ENCODE data around the gene ATG14.
A peak's percentile ranks its signal among the peaks of the same experiment; 100 is the strongest.
"Not testable (repeated sequence)": the region's sequence is repeated elsewhere in the genome, so short reads cannot be mapped to it uniquely, and the experiment has no call there.

Gene ATG14

DNA sequence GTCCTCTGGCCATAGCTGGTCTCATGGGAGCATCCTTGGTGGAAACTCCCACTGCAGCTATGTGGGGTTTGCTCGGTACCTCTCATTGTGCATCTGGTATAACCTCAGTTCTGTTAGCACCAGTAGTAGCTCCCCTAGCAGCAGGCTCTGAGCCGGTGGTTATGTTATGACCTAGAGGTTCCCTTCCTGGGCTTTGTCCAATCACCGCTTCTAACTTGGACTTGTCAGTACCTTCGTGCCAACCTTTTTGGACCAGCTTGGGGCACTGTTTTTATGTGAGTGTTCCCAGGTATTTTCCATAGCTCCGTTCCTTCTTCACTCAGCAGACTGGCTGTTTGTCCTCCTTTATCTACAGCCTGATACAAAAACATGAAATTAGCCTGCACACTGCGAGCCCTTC is 55.7 kb downstream of the ATG14 start:
- no peak overlapping the region for H3K4me3 ChIP-seq (ENCODE audit: low read depth, low read length)
- DNase-seq (ENCODE audit: low read depth) = no peak

- H3K4me3 ChIP-seq (ENCODE audit: low read depth, low read length) = no peak overlapping the region
- DNase-seq (ENCODE audit: low read depth) = no peak
These were observed 57.1 kb downstream of the ATG14 start for GRCh38 chr14:55354500-55354899.

DNA sequence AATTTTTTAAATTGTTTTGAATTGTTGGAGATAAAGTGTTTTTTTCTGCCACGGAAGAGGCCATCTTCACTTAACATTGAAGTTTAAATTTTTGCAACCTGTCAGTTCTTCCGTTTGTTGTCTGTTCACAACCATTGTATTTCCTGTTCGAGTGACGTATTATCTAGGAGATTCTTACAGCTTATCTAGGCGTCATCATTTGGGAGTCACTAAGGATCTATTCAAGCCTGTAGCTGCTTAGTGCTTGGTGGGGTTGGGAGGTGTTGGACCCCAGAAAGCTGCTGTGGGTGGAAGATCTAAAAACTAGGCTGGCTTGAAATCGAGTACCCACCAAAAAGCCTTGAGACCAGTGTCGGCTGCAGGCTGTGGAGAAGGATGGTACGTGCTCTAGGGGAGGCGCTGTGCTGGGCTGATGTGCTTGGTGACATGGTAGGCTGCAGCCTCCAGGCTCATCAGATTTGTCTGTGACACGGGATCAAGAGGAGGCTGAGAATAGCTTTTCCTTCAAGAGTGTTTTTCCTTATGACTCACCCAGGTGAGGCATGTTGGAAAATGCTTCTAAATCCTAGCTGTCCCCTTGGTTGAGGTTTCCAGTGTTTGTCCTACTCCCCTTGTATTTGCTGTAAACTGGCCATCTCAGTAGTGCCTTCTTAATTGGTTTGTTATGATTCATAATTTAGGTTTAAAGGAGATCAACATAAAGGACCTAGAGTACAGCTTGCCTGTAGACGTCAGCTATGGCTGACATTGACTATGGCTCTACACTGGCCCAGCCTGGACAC is 57.8 kb downstream of the ATG14 start:
- DNase-seq (ENCODE audit: low read depth) = no peak
- no peak overlapping the region for H3K4me3 ChIP-seq (ENCODE audit: low read depth, low read length)

DNA sequence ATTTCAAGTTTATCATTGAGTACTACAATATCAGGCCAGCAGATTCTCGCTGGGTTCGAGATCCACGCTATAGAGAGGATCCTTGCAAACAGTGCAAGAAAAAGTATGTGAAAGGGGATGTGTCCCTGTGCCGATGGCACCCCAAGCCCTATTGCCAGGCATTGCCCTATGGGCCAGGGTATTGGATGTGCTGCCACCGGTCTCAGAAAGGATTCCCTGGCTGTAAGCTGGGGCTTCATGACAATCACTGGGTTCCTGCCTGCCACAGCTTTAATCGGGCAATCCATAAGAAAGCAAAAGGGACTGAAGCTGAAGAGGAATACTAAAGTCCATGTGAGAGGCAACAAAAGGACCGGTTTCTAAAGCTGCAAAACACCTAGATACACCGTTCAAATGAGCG is 59.4 kb downstream of the ATG14 start:
- DNase-seq (ENCODE audit: low read depth) = no peak
- H3K4me3 ChIP-seq (ENCODE audit: low read depth, low read length) = no peak overlapping the region

GRCh38 chr14:55351111-55351510 is 60.5 kb downstream of the ATG14 start:
- H3K4me3 ChIP-seq (ENCODE audit: low read depth, low read length) = no peak overlapping the region
- no peak for DNase-seq (ENCODE audit: low read depth)

GRCh38 chr14:55350461-55350860 is 61.2 kb downstream of the ATG14 start:
- no peak overlapping the region for H3K4me3 ChIP-seq (ENCODE audit: low read depth, low read length)

GRCh38 chr14:55349565-55349964 is 62.1 kb downstream of the ATG14 start:
- DNase-seq (ENCODE audit: low read depth) = no peak

More at GRCh38 chr14:55350461-55350860, 61.2 kb downstream of the ATG14 start:
- no peak for DNase-seq (ENCODE audit: low read depth)

DNA sequence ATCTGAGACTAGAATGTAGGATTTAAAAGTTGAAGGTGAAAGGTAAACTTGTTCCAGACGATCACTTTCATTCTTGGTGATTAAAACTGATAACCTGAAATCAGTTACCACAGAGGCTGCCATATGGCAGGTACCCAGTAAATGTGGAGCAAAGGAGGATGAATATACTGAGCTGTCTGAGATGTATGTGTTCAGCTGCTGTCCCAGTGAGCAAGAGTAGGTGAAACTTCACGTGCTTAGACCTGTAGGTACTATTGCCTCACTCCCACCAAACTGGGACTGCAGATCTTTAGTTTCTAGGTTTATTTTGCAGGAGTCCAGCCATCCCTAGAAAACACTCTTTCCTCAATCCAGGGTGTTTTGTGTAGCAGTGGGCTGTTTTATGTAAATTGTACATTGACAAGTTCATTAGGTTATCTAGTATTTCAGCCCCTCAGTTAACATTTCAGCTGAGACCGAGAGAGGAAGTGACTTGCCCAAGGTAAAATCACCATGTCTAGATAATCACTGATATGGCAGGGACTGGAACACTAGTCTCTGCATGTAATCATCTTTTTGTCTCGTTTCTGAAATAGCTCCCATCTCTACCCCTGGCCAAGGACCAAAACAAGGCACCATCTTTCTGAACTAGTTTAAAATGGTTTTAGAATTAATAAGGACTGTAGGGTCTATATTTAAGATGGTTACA is 62.7 kb downstream of the ATG14 start:
- H3K4me3 ChIP-seq (ENCODE audit: low read depth, low read length) = no peak overlapping the region
- no peak for DNase-seq (ENCODE audit: low read depth)

More at GRCh38 chr14:55349565-55349964, 62.1 kb downstream of the ATG14 start:
- no peak overlapping the region for H3K4me3 ChIP-seq (ENCODE audit: low read depth, low read length)

GRCh38 chr14:55347748-55348147 is 63.9 kb downstream of the ATG14 start:
- H3K4me3 ChIP-seq (ENCODE audit: low read depth, low read length) = no peak overlapping the region
- no peak for DNase-seq (ENCODE audit: low read depth)

DNA sequence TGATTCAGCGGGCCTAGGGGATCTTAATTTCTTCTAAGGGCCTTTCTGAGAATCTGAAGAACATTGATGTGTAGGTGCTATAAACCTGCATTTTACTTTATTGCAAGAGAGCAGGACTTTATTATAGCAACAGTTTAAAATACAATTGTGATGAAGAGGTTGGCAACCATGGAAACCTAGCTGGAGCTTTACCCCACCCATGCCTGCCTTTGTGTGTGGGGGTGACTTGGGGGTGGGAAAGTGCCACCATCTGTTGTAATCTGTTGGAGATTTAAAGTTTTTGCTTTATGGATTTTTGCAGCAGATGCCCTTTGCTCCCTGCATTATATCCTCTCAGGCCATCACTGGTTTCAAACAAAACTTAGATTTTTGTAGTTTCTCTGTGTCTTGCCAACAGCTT is 64.6 kb downstream of the ATG14 start:
- no peak overlapping the region for H3K4me3 ChIP-seq (ENCODE audit: low read depth, low read length)
- DNase-seq (ENCODE audit: low read depth) = no peak

DNA sequence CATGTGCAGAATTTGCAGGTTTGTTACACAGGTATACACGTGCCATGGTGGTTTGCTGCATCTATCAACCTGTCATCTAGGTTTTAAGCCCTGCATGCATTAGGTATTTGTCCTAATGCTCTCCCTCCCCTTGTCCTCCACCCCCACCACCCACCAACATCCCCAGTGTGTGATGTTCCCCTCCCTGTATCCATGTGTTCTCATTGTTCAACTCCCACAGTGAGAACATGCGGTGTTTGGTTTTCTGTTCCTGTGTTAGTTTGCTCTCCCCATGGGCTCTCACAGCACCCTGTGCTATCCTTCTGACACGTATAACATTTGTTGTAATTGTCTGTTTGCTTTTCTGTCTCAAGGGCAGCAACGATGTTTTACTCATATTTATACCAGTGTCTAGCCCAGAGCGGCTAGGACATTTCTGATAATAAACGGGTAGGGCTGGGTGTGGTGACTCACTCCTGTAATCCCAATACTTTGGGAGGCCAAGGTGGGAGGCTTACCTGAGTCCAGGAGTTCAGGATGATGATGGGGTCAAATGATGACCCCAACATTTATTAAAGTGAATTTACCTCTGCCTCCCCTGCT is 67.0 kb downstream of the ATG14 start:
- H3K4me3 ChIP-seq (ENCODE audit: low read depth, low read length); DNase-seq (ENCODE audit: low read depth): not testable (repeated sequence)

DNA sequence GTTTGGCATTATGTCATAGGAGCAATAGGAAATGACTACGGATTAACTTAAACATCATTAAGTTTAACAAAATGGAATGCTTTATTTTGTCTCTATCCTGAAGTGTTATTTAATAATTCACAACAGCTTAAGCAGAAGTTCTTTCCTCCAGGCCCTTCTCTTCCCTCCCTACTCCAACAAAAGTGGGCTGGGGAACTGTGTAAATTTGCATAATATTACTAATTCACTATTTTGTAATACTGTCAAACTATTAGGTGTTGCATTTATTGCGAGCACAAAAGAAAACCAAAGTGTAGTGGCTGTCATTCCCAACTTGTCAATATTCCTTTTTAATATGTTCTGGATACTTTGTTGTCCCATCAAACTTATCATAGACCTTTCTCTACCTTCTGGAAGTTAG is 69.8 kb downstream of the ATG14 start:
- no peak overlapping the region for H3K4me3 ChIP-seq (ENCODE audit: low read depth, low read length)
- DNase-seq (ENCODE audit: low read depth) = no peak

DNA sequence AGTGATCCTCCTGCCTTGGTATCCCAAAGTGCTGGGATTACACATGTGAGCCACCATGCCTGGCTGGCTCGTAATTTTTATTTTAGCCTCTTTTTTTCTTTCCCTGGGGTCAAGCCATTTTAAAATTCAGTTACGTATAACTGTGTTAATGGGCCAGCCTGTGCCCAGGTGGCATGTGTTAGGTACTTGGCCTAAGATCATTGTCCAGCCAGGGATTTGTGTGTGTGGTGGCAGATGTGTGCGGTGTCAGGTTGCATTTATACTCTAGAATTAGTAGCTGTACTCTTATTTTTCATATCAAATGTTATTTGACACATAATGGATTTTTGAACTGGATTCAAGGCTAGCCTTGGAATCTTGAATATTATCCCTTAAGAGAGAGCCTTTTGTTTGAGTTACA is 71.1 kb downstream of the ATG14 start:
- DNase-seq (ENCODE audit: low read depth) = no peak
- H3K4me3 ChIP-seq (ENCODE audit: low read depth, low read length) = no peak overlapping the region

- DNase-seq (ENCODE audit: low read depth) = peak; percentile 3
- H3K4me3 ChIP-seq (ENCODE audit: low read depth, low read length) = no peak overlapping the region
These were observed 71.9 kb downstream of the ATG14 start for GRCh38 chr14:55339770-55340169.

GRCh38 chr14:55336691-55337090 is 74.9 kb downstream of the ATG14 start:
- no peak for DNase-seq (ENCODE audit: low read depth)
- no peak overlapping the region for H3K4me3 ChIP-seq (ENCODE audit: low read depth, low read length)

DNA sequence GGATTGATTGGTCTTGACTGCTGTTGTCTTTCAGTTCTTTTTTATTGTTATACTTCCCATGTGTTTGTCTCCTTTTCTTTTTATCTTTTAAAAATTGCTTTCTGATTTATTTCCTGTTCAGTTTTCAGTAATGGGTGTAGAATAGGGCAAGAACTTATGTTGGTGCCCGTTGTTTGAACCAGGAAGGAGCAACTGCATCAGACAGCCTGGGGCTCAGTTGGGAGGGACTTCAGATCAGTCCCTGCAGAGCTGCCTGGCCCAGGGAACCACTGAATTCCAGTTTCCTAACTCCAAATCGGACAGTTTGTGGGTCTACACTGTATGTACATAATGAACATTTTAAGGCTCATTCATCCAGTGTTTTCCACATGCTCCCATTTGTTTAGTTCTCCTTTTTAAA is 75.5 kb downstream of the ATG14 start:
- DNase-seq (ENCODE audit: low read depth) = no peak
- no peak overlapping the region for H3K4me3 ChIP-seq (ENCODE audit: low read depth, low read length)

- no peak for DNase-seq (ENCODE audit: low read depth)
- H3K4me3 ChIP-seq (ENCODE audit: low read depth, low read length) = no peak overlapping the region
These were observed 77.7 kb downstream of the ATG14 start for GRCh38 chr14:55333711-55334485.

DNA sequence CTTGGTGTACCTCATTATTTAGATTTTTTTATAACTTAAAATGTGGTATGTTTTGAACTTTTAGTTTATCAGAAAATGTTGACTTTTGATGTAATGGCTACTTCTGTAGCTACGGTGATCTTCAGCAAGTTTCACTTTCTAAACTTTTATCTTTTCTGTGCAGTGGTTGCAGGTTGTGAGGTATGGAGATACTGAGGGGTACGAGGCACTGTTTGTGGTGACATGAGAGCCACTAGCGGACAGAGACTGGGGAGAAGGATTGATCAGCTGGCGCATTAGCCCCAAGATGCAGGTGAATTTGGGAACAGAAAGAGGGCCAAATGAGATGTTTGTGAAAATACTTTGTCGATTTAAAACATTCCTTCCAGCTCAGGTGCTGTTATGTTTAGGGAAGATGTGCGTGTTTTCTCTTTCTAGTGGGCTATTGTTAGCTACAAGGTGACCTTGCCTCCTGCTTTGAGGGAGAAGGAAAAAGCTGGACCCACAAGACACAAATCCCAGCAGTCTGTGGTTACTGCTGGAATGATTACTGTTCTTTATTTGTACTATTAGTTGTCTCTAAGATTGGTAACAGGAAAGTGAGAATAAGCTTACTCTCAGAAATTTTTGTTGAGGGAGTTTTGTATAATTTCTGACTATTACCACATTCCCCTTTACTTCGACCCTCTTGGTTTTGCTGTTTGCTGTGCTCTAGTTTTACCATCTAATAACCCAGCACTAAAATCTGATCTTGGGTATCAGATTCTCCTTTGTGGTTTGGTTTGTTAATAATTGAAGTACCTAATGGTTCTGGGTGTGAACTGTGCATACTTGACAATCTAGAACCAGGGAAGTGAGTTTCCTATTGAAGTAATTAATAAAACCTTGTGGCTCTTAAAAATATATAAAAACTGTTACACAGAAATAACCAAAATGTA is 78.7 kb downstream of the ATG14 start:
- no peak for DNase-seq (ENCODE audit: low read depth)
- no peak overlapping the region for H3K4me3 ChIP-seq (ENCODE audit: low read depth, low read length)
